ENCODE measurements around the gene DNAH17.

- no peak for TF ChIP-seq CTCF (IDR thresholded peaks at IDR 0.05; ENCODE audit: low read depth, low read length, poor library complexity, severe bottlenecking)
- TF ChIP-seq EZH2phosphoT487 (IDR thresholded peaks at IDR 0.05; ENCODE audit: borderline replicate concordance, low read length), result no peak
Observed at GRCh38 chr17:78602246-78602645, 25.1 kb upstream of the DNAH17 start.

All from DOHH2 (cell line).